Osteocyte (in vitro differentiated cells): ENCODE results near the gene KIRREL3. TPM values are rescaled to one million over a fixed set of nuclear protein-coding genes. Genes with fewer than 3 reads are reported as not detected.

ENCODE experiments used
- DNase-seq: peaks from one replicate; pipeline ENCODE4 v3.0.0; 2021; ENCODE audit warnings: mixed read lengths; ENCODE audit not compliant: unreplicated experiment; ENCODE audit errors: extremely low spot score
- H3K27ac Mint-ChIP-seq: one replicate; pipeline ENCODE4 v1.8.0; 2021; ENCODE audit warnings: mild to moderate bottlenecking, mixed read lengths; ENCODE audit not compliant: unreplicated experiment
- H3K27me3 Mint-ChIP-seq: one replicate; pipeline ENCODE4 v1.8.0; 2021; ENCODE audit warnings: mixed read lengths; ENCODE audit not compliant: unreplicated experiment
- H3K36me3 Mint-ChIP-seq: one replicate; pipeline ENCODE4 v1.8.0; 2021; ENCODE audit warnings: mixed read lengths; ENCODE audit not compliant: unreplicated experiment
- H3K4me1 Mint-ChIP-seq: one replicate; pipeline ENCODE4 v1.8.0; 2021; ENCODE audit warnings: mixed read lengths; ENCODE audit not compliant: unreplicated experiment
- H3K4me3 Mint-ChIP-seq: one replicate; pipeline ENCODE4 v1.8.0; 2021; ENCODE audit warnings: mild to moderate bottlenecking, moderate library complexity, mixed read lengths; ENCODE audit not compliant: unreplicated experiment
- H3K9me3 Mint-ChIP-seq: one replicate; pipeline ENCODE4 v1.8.0; 2021; ENCODE audit warnings: mixed read lengths; ENCODE audit not compliant: unreplicated experiment
- total RNA-seq: library from RNA; stranded (reverse); gene quantifications from 2 replicates; pipeline ENCODE4 v1.2.1, GENCODE V29; 2021
- TF ChIP-seq, protein P1 (sequence below): fragments of 200-600 bp; sonication (generic); IDR thresholded peaks from 2 replicates; pipeline ENCODE4 v1.5.0; 2021; ENCODE audit warnings: antibody characterized with exemption, mild to moderate bottlenecking, moderate library complexity

Gene KIRREL3
- total RNA-seq, 1 donor from 2014 or later: 1.2 TPM

DNA sequence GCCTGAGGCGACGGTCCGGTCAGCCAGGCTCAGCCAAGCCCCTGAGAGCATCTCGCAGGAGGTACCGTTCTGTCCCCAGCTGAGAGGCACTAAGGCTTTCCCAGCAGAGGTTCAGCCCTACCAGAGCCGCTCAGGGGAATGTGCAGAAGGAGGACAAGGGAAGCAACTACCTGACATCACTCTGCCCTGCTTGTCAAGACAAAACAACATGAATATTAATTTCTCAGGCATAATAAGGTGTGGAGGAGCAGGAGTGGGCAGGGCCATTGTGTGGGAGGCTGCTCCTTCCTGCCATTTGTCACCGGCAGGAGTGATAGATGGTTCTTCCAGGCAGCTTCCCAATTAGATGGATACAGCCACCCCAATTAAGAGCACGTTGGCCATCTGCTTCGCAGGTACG lies 181.4 kb downstream of the KIRREL3 start:
- H3K36me3 Mint-ChIP-seq: no peaks in the 10 kb centered on the region
- TF ChIP-seq, protein P1, sequence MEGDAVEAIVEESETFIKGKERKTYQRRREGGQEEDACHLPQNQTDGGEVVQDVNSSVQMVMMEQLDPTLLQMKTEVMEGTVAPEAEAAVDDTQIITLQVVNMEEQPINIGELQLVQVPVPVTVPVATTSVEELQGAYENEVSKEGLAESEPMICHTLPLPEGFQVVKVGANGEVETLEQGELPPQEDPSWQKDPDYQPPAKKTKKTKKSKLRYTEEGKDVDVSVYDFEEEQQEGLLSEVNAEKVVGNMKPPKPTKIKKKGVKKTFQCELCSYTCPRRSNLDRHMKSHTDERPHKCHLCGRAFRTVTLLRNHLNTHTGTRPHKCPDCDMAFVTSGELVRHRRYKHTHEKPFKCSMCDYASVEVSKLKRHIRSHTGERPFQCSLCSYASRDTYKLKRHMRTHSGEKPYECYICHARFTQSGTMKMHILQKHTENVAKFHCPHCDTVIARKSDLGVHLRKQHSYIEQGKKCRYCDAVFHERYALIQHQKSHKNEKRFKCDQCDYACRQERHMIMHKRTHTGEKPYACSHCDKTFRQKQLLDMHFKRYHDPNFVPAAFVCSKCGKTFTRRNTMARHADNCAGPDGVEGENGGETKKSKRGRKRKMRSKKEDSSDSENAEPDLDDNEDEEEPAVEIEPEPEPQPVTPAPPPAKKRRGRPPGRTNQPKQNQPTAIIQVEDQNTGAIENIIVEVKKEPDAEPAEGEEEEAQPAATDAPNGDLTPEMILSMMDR: no peak
- H3K27me3 Mint-ChIP-seq: no peaks in the 10 kb centered on the region
- no peaks in the 10 kb centered on the region for H3K9me3 Mint-ChIP-seq
- no peak overlapping the region for H3K27ac Mint-ChIP-seq
- no peak overlapping the region for H3K4me3 Mint-ChIP-seq
- no peak for DNase-seq
- H3K4me1 Mint-ChIP-seq: peaks cover 8% of the 10 kb centered on the region

DNA sequence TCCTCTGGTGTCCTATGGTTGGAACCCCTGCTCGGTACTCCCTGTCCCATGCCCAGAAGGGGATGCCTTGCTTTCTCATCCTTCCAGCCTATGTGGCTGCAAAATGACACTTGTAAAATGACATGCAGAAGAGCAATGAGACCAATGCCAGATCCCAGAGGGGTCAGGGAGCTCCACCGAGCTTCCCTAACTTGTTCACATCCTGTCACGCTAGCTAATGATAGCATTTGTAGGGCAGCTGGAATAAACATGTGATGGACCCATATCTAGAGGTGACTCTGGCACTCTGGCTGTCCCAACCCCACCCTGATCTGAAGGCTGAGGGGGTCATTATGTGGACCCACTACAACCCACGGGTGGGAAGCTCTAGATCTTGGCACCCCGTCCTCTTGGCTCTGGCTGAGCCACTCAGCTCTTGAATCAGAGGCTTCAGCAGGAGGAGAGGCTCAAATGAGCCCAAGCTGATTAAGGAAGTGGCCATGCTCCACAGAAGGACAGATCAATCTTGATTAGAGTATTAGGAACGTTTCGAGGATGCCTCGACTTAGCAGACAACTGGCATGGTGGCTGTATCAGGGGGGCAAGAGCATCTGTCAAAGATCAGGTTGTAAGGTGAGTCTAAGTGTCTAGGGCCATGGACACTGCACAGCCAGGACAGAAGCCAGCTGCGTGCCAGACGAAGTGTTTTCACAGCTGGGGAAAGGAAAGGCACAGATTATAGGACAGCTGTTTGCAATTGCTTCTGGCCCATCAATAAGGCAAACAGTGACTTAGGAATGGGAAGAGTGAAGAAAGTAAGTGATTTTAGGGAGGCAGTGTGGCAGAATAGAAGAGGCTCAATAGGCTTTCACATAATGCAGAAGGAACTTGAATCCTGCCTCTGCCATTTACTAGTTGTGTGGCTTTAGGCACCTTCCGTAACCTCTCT lies 182.8 kb downstream of the KIRREL3 start:
- Mint-ChIP-seq H3K4me3 (no peak overlapping the region), H3K27ac (no peak overlapping the region), H3K9me3 (no peaks in the 10 kb centered on the region), H3K36me3 (no peaks in the 10 kb centered on the region), H3K27me3 (no peaks in the 10 kb centered on the region), H3K4me1 (peaks cover 8% of the 10 kb centered on the region)
- DNase-seq: no peak
- TF ChIP-seq, protein P1: no peak

DNA sequence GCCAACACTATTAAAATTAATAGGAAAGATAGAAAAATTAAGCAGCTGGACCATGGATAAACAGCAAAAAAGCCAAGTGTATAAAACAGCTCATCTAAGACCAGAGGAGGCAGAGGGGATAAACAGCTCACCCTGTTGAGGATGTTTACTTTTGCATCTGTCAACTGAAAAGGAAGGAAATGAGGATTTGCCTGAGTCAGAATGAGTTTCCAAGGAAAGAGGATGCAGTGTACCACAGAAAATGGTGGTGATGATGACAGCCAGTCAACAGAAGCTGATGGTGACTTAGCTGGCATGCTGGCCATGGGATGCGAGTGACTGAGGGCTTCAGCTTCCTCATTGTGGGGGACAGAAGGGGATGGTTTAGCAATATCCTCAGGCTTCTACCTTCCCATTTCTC lies 183.5 kb downstream of the KIRREL3 start:
- no peaks in the 10 kb centered on the region for H3K36me3 Mint-ChIP-seq

DNA sequence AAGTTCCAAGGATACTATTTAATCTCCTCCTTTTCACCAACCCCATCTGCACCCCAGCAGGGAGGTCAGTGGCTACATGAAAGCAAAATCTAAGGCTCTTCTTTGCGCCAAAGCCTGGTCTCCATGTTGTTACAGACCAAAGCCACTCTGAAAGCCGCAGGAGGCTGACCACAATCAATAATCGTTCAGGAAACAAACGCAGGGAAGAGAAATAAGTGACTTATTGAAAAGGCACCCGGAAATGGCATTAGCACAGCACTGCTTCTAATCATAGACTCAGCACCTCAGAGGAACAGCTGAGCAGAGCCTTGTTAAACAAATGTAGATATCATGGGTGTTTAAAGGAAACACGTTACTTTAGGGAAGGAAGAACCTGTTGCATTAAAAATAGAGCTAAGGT lies 183.9 kb downstream of the KIRREL3 start:
- DNase-seq: no peak
- no peaks in the 10 kb centered on the region for H3K9me3 Mint-ChIP-seq
- no peak overlapping the region for H3K4me3 Mint-ChIP-seq
- TF ChIP-seq, protein P1: no peak
- no peaks in the 10 kb centered on the region for H3K27me3 Mint-ChIP-seq
- no peaks in the 10 kb centered on the region for H3K36me3 Mint-ChIP-seq
- H3K4me1 Mint-ChIP-seq: peaks cover 8% of the 10 kb centered on the region
- no peak overlapping the region for H3K27ac Mint-ChIP-seq

More for the DNA sequence above, 183.5 kb downstream of the KIRREL3 start:
- TF ChIP-seq, protein P1: no peak
- DNase-seq: no peak
- Mint-ChIP-seq H3K4me1 (peaks cover 8% of the 10 kb centered on the region), H3K9me3 (no peaks in the 10 kb centered on the region), H3K4me3 (no peak overlapping the region), H3K27me3 (no peaks in the 10 kb centered on the region), H3K27ac (no peak overlapping the region)

DNA sequence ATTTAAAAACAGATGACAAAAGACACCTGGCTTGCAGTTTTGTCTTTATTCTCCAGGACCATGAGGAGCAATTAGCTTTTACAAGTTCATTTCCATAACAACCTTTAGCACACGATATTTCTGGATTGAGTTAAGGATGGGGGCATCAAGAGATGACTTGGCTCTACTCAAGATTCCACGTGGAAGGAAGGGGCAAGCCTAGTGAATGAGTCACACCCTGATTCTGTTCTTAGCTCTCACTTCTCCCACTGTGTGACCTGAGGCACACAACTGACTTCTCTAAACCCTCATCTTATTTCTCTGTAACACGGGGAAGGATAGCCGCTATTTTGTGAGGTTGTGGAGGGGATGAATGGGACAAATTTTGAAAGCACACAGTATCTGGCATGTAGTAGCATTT lies 185.5 kb downstream of the KIRREL3 start:
- Mint-ChIP-seq H3K4me1 (peaks cover 8% of the 10 kb centered on the region), H3K9me3 (no peaks in the 10 kb centered on the region), H3K4me3 (no peak overlapping the region), H3K36me3 (no peaks in the 10 kb centered on the region), H3K27ac (no peak overlapping the region), H3K27me3 (no peaks in the 10 kb centered on the region)
- TF ChIP-seq, protein P1: no peak
- no peak for DNase-seq
